ENCODE results near the gene TJP3.

TJP3 gene

GRCh38 chr19:3730457-3730958 lies 22.3 kb downstream of the TJP3 start:
- TF ChIP-seq FOXM1 (IDR thresholded peaks at IDR 0.05; ENCODE audit: borderline replicate concordance, low read depth) (no peak), TCF12 (IDR thresholded peaks at IDR 0.05; ENCODE audit: low read depth) (no peak), CREB1 (IDR thresholded peaks at IDR 0.05; ENCODE audit: low read depth) (no peak), CEBPB (IDR thresholded peaks at IDR 0.05) (no peak), MAX (IDR thresholded peaks at IDR 0.05) (no peak), ZBTB7A (IDR thresholded peaks at IDR 0.05; ENCODE audit: low read depth) (no peak), EP300 (IDR thresholded peaks at IDR 0.05; ENCODE audit: borderline replicate concordance) (no peak), YY1 (IDR thresholded peaks at IDR 0.05; ENCODE audit: low read depth) (no peak), USF1 (IDR thresholded peaks at IDR 0.05) (no peak), TEAD4 (IDR thresholded peaks at IDR 0.05) (no peak), REST (IDR thresholded peaks at IDR 0.05; ENCODE audit: low read depth) (no peak), RAD21 (IDR thresholded peaks at IDR 0.05; ENCODE audit: low read depth) (no peak), NFIC (IDR thresholded peaks at IDR 0.05) (no peak), EGR1 (IDR thresholded peaks at IDR 0.05) (no peak), TAF1 (IDR thresholded peaks at IDR 0.05; ENCODE audit: low read depth) (no peak)

- no peak for TF ChIP-seq RAD21 (IDR thresholded peaks at IDR 0.05; ENCODE audit: low read depth)
Observed at GRCh38 chr19:3732108-3732507, 23.9 kb downstream of the TJP3 start.

GRCh38 chr19:3733549-3734309 lies 25.5 kb downstream of the TJP3 start:
- TF ChIP-seq TAF1 (IDR thresholded peaks at IDR 0.05; ENCODE audit: low read depth) (no peak), CEBPB (IDR thresholded peaks at IDR 0.05) (no peak), USF1 (IDR thresholded peaks at IDR 0.05) (no peak), ZBTB7A (IDR thresholded peaks at IDR 0.05; ENCODE audit: low read depth) (no peak), EGR1 (IDR thresholded peaks at IDR 0.05) (no peak), TCF12 (IDR thresholded peaks at IDR 0.05; ENCODE audit: low read depth) (no peak), MAX (IDR thresholded peaks at IDR 0.05) (no peak), REST (IDR thresholded peaks at IDR 0.05; ENCODE audit: low read depth) (no peak), TEAD4 (IDR thresholded peaks at IDR 0.05) (no peak), EP300 (IDR thresholded peaks at IDR 0.05; ENCODE audit: borderline replicate concordance) (no peak), RAD21 (IDR thresholded peaks at IDR 0.05; ENCODE audit: low read depth) (no peak), FOXM1 (IDR thresholded peaks at IDR 0.05; ENCODE audit: borderline replicate concordance, low read depth) (no peak), YY1 (IDR thresholded peaks at IDR 0.05; ENCODE audit: low read depth) (no peak), NFIC (IDR thresholded peaks at IDR 0.05) (no peak), CREB1 (IDR thresholded peaks at IDR 0.05; ENCODE audit: low read depth) (no peak)

GRCh38 chr19:3734310-3734600 lies 26.1 kb downstream of the TJP3 start:
- TF ChIP-seq EP300 (IDR thresholded peaks at IDR 0.05; ENCODE audit: borderline replicate concordance) = no peak
- no peak for TF ChIP-seq ZBTB7A (IDR thresholded peaks at IDR 0.05; ENCODE audit: low read depth)
- no peak for TF ChIP-seq CREB1 (IDR thresholded peaks at IDR 0.05; ENCODE audit: low read depth)
- no peak for TF ChIP-seq TAF1 (IDR thresholded peaks at IDR 0.05; ENCODE audit: low read depth)
- no peak for TF ChIP-seq EGR1 (IDR thresholded peaks at IDR 0.05)
- no peak for TF ChIP-seq NFIC (IDR thresholded peaks at IDR 0.05)

- no peak for TF ChIP-seq TAF1 (IDR thresholded peaks at IDR 0.05; ENCODE audit: low read depth)
- TF ChIP-seq NFIC (IDR thresholded peaks at IDR 0.05) = no peak
- no peak for TF ChIP-seq TEAD4 (IDR thresholded peaks at IDR 0.05)
- TF ChIP-seq YY1 (IDR thresholded peaks at IDR 0.05; ENCODE audit: low read depth) = no peak
- TF ChIP-seq ZBTB7A (IDR thresholded peaks at IDR 0.05; ENCODE audit: low read depth) = no peak
- TF ChIP-seq REST (IDR thresholded peaks at IDR 0.05; ENCODE audit: low read depth) = no peak
- TF ChIP-seq RAD21 (IDR thresholded peaks at IDR 0.05; ENCODE audit: low read depth) = no peak
- TF ChIP-seq CEBPB (IDR thresholded peaks at IDR 0.05) = no peak
- TF ChIP-seq MAX (IDR thresholded peaks at IDR 0.05) = no peak
- TF ChIP-seq EGR1 (IDR thresholded peaks at IDR 0.05) = no peak
- TF ChIP-seq USF1 (IDR thresholded peaks at IDR 0.05) = no peak
- no peak for TF ChIP-seq CREB1 (IDR thresholded peaks at IDR 0.05; ENCODE audit: low read depth)
- no peak for TF ChIP-seq TCF12 (IDR thresholded peaks at IDR 0.05; ENCODE audit: low read depth)
Observed at GRCh38 chr19:3736106-3736724, 28.0 kb downstream of the TJP3 start.
